Esophagus squamous epithelium (tissue), 4 donors: ENCODE results near the gene NHS.

Experiments used
- POLR2A ChIP-seq, 4 donors: fragments of 450-650 bp; IDR thresholded peaks; one replicate each; pipeline ENCODE4 v1.6.1; 2017; ENCODE audit warnings: antibody characterized with exemption in 4 of 4, mild to moderate bottlenecking in 4 of 4, moderate library complexity in 3 of 4
- TF ChIP-seq, protein P1 (sequence below), 6 experiments: fragments of 450-650 bp in 4 of 6; fragments of 200-600 bp in 2 of 6; sonication (generic) in 2 of 6; IDR thresholded peaks; one replicate each; pipeline ENCODE4 v1.5.1; 2016 to 2019; ENCODE audit warnings: antibody characterized with exemption in 6 of 6, mild to moderate bottlenecking in 4 of 6, moderate library complexity in 4 of 6

- TF ChIP-seq, protein P1, sequence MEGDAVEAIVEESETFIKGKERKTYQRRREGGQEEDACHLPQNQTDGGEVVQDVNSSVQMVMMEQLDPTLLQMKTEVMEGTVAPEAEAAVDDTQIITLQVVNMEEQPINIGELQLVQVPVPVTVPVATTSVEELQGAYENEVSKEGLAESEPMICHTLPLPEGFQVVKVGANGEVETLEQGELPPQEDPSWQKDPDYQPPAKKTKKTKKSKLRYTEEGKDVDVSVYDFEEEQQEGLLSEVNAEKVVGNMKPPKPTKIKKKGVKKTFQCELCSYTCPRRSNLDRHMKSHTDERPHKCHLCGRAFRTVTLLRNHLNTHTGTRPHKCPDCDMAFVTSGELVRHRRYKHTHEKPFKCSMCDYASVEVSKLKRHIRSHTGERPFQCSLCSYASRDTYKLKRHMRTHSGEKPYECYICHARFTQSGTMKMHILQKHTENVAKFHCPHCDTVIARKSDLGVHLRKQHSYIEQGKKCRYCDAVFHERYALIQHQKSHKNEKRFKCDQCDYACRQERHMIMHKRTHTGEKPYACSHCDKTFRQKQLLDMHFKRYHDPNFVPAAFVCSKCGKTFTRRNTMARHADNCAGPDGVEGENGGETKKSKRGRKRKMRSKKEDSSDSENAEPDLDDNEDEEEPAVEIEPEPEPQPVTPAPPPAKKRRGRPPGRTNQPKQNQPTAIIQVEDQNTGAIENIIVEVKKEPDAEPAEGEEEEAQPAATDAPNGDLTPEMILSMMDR (IDR thresholded peaks at IDR 0.05) = no peak
- no peak for TF ChIP-seq POLR2A (IDR thresholded peaks at IDR 0.05)
Observed at GRCh38 chrX:17441965-17442364, 67.0 kb downstream of the NHS start.
